NCI-H82 treated with DMSO at 0.1 percent for 48 hours (cell line): ENCODE measurements around the gene CLDN20.
"Not testable (repeated sequence)": the region's sequence is repeated elsewhere in the genome, so short reads cannot be mapped to it uniquely, and the experiment has no call there.

Source experiments
- DNase-seq: peaks from one replicate; lab custom pipeline; 2025; ENCODE audit not compliant: unreplicated experiment; lab: John Stamatoyannopoulos, UW

CLDN20 gene, protein sequence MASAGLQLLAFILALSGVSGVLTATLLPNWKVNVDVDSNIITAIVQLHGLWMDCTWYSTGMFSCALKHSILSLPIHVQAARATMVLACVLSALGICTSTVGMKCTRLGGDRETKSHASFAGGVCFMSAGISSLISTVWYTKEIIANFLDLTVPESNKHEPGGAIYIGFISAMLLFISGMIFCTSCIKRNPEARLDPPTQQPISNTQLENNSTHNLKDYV

DNA sequence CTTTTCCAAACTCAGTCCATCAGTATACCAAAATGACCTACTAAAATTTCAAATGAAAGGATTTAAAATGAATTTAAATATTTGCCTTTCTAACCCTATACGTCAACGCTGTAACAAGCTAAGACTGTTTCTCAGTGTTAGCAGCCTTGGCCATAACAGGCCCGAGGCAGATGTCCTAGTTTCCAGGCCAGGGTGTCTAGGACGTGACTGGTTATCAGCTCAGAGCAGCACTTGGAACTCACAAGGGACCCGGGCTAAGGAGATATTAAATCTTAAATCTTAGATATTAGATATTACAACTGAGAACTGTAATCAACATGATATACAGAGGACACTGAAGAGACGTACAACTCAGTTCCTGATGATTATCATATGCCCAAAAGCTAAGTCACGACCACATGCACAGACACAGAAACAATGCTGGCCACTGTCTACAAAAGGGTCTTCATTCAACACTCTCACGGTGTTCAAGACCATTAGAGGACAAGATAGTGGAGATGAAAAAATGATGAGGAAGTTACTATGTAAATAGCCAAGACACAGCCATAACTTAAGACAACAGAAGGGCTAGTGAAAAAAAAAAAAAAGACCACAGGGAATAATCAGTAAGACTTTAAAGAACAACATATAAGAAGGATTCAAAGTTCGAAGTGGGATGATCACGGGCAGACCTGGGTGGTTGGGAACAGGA lies at the start of gene CLDN20:
CLDN20 (plus strand) TSS at position 641 of the 691 bp plus-strand sequence. CDS start 11,707 bp downstream, outside the sequence.
- no peak for DNase-seq

DNA sequence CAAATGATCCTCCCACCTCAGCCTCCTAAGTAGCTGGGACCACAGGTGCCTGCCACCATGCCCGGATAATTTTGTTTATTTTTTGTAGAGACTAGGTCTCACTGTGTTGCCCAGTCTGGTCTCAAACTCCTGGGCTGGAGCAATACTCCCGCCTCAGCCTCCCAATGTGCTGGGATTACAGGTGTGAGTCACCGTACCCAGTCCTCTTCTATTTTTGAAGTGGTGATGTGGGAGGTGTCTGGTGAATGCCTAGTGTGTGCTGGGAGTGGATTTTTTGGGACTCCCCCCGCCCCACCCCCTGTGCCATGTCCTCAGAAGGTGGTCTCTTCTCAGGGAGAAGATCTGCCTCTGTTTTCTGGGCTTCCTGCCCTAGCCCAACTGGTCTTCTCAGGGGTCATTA lies 47.9 kb upstream of the CLDN20 start:
- DNase-seq: no peak

DNA sequence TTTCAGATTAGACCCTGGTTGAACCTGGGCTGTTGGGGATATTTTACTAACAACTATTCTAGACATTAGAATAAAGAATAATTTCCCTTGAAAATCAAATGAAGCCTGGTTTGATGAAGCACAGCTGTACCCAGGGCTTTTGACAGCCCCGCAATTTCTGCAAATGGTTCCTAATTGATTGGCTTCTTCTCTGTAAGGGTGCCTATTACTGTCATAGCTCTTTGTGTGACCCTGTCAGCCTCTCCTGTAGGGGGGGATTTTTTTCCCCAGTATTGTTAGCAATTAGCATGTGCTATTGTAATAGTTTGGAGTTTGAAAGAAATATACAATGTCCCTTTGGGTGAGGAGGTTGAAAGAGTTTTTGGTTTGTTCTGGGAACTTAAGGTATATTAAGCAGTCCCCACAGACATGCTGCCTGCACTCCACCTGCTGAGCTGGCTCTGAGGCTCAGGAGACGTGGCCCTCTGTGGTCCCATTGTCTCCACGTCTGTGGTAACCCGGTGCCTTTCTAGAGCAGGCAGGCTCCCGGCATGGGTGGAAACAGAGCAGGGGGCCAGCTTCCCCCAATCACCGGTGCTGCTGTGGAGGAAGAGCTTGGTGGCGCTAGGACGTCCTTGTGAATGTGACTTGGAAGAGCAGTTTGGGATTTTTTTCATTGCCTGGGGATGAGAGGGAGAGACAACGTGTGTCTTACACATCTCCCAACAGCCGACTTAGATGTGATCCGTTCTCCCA lies 47.3 kb upstream of the CLDN20 start:
- no peak for DNase-seq

DNA sequence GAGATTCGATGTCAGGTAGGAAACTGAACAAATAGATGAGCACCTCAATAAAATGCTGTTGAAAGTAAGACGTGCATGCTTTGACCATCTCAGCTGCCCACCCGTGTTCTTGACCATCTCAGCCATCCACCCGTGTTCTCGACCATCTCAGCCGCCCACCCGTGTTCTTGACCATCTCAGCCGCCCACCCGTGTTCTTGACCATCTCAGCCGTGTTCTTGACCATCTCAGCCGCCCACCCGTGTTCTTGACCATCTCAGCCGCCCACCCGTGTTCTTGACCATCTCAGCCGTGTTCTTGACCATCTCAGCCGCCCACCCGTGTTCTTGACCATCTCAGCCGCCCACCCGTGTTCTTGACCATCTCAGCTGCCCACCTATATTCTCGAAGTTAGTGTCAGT lies 45.1 kb upstream of the CLDN20 start:
- DNase-seq: not testable (repeated sequence)

DNA sequence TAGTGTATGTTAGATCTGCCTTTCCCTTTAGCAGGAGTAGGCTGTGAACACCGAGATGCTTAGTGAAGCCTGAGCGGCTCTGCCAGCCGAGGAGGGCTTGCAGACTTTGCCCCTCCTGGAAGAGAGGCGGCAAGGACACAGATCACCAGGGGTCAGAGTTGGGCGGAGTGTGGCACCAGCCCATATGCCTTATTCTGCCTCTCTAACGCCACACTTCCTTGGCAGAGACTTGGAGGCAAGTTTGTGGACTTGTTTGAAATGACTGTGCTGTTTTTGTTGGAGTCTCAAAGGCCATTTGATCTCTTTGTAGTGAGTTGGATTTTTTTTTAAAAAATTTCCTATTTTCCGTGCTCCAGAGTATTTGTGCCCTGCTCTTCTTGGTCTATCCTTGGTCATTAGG lies 44.5 kb upstream of the CLDN20 start:
- DNase-seq: no peak

DNA sequence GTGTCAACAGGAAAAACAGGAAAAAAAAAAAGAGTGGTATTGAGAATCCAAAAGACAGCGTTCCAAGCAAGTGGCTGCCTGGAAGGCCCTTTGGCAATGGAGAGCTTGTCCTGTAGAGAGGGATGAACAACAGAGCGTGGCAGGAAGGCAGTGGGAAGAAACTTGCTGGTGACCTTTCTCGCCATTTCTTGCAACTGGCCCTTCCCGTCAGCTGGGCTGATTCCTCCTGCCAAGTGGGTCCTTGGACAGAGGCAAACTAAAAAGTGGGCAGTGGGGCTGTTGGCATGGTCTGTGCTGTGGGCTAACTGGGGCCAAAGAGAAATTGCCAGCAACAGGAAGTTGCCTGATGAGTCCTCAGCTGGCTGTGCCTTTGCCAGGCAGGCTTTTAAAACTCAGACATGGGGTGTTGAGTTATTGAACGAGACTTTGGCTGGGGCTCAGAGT lies 43.9 kb upstream of the CLDN20 start:
- DNase-seq: no peak

DNA sequence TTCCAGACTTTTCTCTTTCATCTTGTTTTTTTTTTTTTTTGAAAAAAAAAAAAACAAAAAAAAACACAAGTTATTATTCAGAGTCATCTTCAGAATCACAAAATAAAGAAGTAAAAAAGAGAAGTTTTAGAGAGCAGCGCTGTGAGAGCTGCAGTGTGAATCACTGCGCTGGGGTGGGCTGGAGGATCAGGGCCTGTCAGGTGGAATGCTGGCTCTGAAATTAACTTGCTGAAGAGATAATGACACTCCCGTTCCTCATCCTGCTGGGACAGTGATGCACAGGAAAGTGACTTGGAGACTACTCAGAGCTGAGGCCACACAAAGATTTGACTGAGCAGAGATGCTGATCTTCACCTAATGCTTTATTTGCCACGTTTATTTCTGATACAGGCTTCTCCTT lies 42.7 kb upstream of the CLDN20 start:
- no peak for DNase-seq

DNA sequence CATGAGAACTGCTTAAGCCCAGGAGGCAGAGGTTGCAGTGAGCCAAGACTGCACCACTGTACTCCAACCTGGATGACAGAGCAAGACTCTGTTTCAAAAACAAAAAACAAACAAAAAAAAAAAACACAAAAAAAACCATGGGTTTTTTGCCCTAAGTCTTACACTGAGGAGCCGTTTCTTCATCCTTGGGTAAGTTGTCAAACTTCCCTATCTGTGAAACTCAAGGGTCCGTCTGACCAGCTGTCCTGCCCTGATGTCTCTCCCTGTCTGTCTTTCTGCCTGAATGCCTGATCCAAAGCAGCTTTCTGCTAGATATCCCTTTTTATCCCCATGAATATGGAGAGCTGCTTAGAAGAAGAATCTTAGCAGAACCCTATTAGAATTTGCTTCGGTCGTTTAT lies 41.3 kb upstream of the CLDN20 start:
- DNase-seq: no peak

DNA sequence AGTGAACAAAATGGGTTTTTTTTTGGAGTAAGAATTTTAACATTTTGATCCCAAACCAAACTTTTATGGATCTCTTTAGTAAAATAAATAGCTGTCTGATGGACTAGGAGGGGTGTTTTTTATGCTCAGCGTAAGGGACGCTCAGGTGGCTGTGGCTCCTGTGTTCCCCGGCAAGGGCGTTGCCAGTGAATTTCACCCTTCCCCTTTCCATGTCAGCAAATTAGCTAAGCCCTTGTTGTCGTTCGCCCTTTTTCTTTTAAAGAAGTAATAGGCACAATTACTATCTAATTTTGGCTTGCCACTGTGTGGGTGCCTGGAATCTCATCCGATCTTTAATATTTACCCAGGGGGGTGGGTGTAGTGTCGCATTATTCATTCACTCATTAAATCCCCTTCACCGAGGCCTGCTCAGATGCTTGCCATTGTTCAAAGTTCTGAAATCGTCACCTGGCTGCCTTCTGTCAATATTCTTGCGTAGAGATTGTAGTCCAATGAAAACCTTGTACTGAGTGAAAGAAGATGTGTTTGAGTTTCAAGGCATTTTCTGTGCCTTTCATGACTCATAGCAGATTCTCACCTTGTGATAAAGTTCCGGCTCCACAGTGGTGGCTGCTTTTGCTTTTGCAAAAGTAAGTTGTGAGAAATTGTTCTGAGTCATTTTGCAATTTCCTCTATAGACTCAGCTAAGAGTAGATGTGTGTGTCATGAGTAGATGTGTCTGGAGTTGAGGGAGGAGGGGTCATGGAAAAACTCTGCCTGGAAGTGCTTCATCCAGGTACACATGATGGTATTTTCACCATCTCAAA lies 40.0 kb upstream of the CLDN20 start:
- no peak for DNase-seq

DNA sequence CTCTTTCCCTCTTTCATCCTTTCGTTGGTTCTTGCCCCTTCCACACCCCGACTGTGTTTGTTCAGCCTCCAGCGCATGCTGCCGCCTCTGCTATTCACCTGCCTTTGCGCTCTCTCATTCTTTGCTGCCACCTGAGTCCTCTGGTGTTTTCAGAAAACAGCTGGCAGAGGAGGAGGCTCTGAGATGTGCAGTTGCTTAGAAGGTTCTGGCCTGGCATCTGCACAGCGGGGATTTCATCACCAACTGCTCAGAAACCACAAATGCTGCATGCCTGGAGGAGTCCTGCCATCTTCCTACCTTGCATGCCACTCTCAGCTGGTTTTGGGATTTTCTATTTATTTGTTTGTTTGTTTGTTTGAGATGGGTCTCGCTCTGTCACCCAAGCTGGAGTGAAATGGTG lies 39.2 kb upstream of the CLDN20 start:
- DNase-seq: no peak

DNA sequence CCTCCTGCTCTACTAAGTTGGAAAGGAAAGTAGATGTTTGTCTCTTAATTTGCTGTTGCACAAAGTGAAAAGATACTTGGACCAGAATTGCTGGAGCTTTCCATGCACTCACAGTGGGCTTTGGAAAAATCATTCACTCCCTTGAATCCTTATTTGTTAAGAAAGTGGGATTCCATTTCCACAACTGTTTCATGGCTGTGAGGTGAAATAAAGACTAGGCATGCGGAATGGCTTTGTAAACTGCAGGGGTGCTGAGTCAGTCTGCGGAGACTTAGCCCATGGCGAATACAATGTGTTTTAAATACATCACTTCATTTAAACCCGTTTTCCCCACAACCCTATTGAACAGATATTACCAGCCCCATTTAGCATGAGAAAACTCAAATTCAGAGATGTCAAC lies 36.8 kb upstream of the CLDN20 start:
- DNase-seq: no peak

DNA sequence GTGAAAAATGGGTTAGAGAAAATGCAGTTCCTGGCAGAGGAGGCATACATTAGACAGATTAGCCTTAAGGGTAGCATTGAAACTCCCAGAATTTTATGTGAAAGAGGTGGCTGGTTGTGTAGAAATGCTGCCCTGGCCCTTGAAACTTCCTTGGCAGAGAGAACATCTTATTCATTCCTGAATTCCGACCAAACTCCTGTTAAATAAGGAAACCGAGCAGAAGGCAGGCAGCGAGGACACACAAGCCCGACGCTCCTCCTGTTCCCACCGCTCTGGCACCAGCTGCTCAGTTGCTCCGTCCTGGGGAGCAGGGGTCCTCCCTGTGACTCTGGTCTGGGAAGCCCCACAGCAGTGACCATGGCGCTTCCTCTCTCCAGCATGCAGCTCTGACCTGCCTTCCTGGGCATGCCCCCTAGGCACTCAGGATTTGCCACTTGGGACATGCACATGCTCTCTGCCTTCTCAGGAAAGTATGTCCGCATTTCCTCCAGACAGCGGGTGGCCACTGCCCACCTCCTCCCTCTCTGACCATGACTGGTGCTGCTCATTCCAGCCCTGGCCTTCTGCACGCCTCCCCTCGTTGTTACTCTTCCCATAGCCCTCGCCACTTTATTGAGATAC lies 35.2 kb upstream of the CLDN20 start:
- DNase-seq: no peak

DNA sequence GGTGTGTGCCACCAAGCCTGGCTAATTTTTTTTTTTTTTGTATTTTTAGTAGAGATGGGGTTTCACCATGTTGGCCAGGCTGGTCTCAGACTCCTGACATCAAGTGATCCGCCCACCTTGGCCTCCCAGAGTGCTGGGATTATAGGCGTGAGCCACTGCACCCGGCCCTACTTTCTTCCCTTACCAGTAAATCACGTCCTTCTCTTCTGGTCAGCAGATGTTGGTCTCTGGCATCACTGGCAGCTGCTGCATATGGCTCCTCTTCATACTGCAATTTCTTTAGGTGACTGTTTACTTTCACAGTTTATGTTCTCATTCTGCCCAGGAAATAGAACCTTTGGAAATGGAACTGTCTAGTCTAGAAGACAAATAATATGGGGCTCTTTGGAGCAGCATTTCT lies 32.8 kb upstream of the CLDN20 start:
- DNase-seq: not testable (repeated sequence)

DNA sequence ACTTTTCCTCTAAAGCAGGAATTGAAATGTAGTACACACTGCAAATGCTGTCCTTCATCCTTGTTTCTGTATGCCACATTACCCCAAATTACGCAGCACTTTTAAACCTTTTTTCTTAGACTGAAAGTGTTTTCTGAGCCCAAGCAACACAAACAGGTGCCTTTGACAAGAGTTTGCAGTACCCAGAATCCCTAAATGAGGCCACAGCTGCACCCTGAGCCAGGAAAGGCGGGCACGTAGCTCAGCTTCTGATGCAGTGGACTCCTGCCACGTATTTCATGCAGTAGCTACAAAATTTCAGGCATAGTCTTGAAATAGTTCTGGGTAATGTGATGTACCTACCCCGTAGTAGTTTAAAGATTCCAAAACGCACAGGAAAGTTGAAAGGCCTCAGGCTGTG lies 31.0 kb upstream of the CLDN20 start:
- no peak for DNase-seq

DNA sequence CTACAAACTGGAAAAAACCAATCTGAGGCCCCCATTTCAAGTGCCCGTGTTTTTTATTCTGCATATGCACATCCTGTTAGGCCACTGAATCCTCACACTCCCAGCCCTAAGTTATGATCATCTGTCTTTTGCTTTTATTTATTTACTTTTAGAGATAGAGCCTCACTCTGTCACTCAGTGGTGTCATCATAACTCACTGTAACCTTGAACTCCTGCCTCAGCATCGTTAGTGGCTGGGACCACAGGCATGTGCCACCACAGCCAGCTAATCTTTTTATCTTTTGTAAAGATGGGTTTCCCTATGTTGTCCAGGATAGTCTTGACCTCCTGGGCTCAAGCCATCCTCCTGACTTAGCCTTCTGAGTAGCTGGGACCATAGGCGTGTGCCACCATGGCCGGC lies 29.6 kb upstream of the CLDN20 start:
- no peak for DNase-seq

DNA sequence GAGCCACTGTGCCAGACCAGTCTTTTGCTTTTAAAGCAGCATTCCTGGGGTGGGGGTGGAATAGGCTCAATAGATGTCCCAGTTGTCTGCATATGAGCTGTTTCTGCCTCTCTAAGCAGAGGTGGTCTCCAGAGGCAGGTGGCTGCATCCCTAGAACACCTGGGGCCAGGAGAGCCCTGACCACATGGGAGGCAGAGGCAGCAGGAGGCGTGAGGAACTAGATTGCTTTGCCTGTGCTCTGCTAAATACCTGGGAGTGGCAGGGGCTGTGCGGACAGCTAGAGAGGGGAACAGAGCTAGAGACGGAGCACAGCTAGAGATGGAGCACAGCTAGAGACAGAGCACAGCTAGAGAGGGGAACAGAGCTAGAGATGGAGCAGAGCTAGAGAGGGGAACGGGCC lies 29.1 kb upstream of the CLDN20 start:
- DNase-seq: no peak

DNA sequence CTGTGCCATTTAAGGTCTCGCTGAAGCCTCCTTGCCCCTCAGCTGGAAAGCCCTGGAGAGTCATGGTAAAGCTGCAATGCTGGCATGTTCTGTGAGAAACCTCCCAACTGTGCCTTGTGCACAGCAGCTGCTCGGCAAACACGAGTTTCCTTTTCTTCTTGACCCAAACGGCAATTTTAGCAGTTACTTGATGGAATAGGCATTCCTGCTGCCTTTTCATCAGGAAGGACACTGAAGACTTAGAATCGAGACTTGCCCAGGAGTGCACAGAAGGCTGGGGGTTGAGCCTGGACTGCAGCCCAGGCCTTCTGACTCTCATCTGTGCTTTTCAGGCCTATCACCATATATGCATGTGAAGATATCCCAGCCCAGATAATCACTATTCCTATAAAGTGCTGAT lies 28.7 kb upstream of the CLDN20 start:
- no peak for DNase-seq

DNA sequence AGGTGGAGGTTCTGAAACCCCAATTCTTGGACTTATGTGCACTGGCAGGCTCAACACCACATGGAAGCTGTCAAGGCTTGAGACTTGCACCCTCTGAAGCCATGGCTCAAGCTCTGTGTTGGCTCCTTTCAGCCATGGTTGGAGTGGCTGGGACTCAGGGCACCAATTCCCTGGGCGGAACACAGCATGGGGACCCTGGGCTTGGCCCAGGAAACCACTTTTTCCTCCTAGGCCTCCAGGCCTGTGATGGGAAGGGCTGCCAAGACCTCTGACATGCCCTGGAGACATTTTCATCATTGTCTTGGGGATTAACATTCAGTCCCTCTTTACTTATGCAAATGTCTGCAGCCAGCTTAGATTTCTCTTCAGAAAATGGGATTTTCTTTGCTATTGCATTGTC lies 26.2 kb upstream of the CLDN20 start:
- DNase-seq: no peak

DNA sequence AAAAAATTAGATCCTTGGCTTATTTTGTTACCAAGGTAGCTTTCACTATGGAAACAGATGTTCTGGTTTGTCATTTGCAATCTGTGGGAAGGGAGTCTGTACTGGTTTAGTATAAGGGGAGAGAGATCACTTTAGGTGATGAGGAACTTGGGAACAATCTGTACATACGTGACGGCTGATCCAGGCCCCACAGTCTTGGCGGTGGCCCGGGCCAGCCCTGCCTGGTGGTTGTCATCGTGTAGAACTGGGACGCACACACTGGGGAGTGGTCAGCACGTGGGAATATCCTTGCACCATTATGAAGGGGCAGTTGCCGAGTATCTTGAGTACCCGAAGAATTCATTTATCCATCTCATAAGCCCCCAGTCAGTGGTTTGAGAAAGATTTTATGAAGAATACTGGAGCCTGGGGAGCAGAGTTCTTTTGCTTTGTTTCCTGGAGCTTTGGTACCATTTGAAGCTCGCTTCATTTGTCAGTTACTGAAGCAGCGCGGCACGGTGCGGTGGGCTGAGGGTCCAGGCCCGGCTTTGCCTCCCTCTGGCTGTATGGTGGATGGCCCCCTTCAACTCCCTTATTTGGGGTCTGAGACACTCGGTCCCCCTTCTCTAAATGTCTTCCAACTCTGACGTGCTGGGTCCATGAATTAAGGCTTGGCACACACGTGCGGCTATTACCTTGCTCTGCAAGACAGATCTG lies 22.8 kb upstream of the CLDN20 start:
- no peak for DNase-seq

DNA sequence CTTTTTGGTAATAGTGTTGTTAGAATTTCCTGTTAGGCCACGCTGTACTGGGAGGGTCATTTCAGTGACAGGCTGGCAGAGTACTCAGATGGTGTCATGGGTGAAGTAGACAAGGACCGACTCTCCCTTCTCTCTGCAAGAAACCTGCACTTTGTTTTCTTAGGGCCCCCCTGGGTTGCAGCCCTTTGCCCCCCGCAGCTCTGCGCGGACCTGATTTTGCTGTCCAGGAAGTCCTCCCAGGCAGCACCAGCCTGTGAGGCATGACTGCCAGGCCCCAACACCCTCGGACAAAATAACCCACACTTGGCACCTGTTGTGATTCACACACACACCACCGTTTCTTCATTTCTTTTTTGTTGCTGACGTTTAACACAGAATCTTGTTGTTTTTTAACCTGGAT lies 21.8 kb upstream of the CLDN20 start:
- no peak for DNase-seq
